Measurements from ENCODE around the gene GRIK4.

The GRIK4 gene

DNA sequence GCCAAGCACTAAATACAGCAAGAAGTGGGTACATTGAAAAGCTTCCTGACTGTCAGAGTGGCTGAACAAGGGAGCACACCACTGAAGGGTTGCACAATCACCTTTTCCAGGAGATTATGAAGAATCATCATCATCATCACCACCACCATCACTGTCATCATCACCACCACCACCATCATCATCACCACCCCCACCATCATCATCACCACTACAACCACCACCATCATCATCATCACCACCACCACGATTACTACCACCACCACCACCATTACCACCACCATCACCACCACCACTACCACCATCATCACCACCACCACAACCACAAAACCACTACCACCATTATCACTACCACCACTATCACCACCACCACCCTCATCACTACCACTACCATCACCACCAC is 364.4 kb downstream of the GRIK4 start:
- TF ChIP-seq, protein P1, sequence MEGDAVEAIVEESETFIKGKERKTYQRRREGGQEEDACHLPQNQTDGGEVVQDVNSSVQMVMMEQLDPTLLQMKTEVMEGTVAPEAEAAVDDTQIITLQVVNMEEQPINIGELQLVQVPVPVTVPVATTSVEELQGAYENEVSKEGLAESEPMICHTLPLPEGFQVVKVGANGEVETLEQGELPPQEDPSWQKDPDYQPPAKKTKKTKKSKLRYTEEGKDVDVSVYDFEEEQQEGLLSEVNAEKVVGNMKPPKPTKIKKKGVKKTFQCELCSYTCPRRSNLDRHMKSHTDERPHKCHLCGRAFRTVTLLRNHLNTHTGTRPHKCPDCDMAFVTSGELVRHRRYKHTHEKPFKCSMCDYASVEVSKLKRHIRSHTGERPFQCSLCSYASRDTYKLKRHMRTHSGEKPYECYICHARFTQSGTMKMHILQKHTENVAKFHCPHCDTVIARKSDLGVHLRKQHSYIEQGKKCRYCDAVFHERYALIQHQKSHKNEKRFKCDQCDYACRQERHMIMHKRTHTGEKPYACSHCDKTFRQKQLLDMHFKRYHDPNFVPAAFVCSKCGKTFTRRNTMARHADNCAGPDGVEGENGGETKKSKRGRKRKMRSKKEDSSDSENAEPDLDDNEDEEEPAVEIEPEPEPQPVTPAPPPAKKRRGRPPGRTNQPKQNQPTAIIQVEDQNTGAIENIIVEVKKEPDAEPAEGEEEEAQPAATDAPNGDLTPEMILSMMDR (IDR thresholded peaks at IDR 0.05; ENCODE audit: low read depth, low read length) = no peak
- H3K4me3 ChIP-seq (replicated peaks in 1 of 2; ENCODE audit: low read depth in 2 of 2, low read length in 2 of 2) = no peak overlapping the region

DNA sequence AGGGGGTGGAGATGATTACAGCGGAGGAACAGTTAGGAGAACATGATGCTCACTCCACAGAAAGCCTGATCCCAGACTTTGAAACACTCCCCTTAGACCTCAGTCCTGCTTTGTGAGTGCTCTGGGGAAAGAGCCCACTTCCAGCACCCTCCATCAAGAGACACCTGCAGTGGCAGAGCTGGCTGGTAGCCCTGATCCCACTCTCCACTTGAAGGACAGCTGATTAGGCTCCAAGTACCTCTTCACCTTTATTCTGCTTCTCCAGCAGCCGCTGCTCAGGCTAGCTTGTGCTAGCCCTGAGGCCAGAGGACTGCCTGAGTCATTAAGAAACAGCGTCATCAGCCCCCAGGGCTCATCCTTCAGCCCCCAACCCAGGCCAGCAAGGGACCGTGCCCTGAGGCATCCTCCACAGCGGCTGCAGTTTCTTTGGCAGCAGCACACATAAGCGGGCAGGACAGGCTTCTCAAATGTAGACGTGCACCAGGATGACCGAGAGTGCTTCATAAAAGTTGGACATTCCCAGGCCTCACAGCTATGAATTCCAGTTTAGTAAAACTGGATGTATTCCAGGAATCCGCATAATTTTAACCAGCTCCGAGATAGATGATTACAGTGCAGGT is 366.3 kb downstream of the GRIK4 start:
- H3K4me3 ChIP-seq (replicated peaks in 1 of 2; ENCODE audit: low read depth in 2 of 2, low read length in 2 of 2) = no peak overlapping the region
- DNase-seq (ENCODE audit: low read depth in 2 of 2) = no peak
- TF ChIP-seq, protein P1 (IDR thresholded peaks at IDR 0.05; ENCODE audit: low read depth, low read length) = no peak

More for the DNA sequence above, 364.4 kb downstream of the GRIK4 start:
- no peak for DNase-seq (ENCODE audit: low read depth in 2 of 2)

DNA sequence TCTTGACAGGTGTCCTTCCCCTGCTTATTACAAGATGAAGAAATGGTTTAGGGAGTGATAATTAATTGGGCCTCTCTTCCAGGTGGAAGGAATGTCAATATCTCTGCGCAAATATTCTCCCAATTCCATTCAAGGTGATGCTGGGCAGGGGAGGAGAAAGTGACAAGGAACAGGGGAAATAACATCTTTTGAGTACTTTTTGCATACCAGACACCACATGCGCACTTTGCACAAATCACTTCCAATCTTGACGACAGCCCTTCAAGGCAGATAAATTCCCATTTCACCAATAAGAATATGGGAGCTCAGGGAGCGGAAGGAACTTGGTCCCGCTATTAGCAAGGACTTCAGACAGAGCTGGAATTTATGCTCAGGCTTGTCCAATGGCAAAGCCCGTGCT is 367.2 kb downstream of the GRIK4 start:
- no peak overlapping the region for H3K4me3 ChIP-seq (replicated peaks in 1 of 2; ENCODE audit: low read depth in 2 of 2, low read length in 2 of 2)
- DNase-seq (ENCODE audit: low read depth in 2 of 2) = no peak
- TF ChIP-seq, protein P1 (IDR thresholded peaks at IDR 0.05; ENCODE audit: low read depth, low read length) = no peak

DNA sequence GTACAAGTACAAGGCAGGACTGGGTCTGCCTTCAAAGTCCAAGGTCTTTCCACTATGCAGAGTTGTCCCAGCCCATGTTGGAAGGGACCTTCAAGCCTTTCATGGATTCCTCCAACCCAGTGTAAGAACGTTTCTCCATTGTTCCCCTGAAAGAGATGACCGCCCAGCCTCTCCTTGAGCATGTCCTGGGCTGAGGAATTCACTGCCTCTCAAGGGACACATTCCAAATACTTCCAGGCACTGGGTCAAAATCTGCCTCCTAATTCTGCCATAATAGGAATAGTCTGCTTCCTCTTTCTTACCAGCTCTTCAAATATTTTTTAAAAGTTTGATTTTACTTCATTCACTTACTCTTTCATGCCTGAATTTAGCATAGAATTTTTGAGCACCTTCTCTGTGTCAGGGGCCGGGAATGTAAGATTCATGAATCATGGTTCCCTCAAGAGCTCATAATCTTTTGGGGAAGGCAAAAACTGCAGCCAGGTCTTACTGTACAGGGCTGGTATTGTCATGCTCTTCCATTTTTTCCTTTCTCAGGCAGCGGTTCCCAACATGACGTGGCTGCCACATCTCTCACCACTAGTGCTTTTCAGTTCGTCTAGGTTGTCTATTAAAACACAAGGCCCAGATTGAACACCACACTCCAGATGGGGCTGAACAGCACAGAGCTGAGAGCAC is 369.1 kb downstream of the GRIK4 start:
- TF ChIP-seq, protein P1 (IDR thresholded peaks at IDR 0.05; ENCODE audit: low read depth, low read length) = no peak
- peak; percentile 8 to 14 for DNase-seq (ENCODE audit: low read depth in 2 of 2)

DNA sequence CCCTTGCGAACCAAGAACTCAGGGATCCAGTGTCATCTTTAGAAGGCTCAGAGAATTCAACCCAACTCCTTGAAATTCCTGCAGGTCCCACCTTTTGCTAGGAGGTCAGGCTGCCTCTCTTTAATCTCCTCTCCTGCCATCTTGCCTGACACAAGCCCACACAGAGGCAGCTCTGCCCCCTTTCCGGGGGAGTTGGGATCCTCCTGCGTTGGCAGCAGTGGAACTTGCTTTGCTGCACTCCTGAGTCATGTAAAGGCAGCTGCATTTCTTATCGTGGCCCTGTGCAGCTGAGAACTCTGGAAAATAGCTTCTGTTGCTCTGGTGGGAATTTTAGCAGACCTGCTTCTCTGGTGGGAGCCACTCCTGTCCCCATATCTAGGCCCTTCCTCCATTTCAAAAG is 370.0 kb downstream of the GRIK4 start:
- TF ChIP-seq, protein P1 (IDR thresholded peaks at IDR 0.05; ENCODE audit: low read depth, low read length) = no peak
- peak in 1 of 2 donors; percentile 8 for DNase-seq (ENCODE audit: low read depth in 2 of 2)
- H3K4me3 ChIP-seq (replicated peaks in 1 of 2; ENCODE audit: low read depth in 2 of 2, low read length in 2 of 2) = no peak overlapping the region

More for the DNA sequence above, 369.1 kb downstream of the GRIK4 start:
- no peak overlapping the region for H3K4me3 ChIP-seq (replicated peaks in 1 of 2; ENCODE audit: low read depth in 2 of 2, low read length in 2 of 2)

DNA sequence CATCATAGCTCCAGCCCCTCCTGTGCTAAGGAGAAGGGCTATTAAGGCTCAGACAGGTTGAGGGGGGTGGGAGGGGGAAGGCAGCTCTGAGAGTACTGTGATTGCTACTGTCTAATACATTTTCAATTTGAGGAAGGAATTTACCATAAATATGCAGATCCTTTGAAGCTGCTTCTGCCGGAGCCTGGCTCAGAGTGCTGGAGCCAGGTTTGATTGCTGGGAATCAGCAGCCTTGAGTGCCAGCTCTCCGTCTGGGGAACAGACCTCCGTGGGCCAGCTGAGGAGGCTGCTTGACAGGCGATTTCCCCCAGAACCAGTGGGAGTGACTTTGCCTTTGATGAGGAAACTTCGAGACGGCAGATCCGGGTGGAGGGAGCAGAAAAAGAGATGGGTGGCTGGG is 370.6 kb downstream of the GRIK4 start:
- DNase-seq (ENCODE audit: low read depth in 2 of 2) = no peak
- H3K4me3 ChIP-seq (replicated peaks in 1 of 2; ENCODE audit: low read depth in 2 of 2, low read length in 2 of 2) = no peak overlapping the region
- TF ChIP-seq, protein P1 (IDR thresholded peaks at IDR 0.05; ENCODE audit: low read depth, low read length) = no peak

All from cardiac fibroblast (primary cell).